ENCODE data around the gene TMEM63B.
"Not testable (repeated sequence)": the region's sequence is repeated elsewhere in the genome, so short reads cannot be mapped to it uniquely, and the experiment has no call there.

TMEM63B gene

DNA sequence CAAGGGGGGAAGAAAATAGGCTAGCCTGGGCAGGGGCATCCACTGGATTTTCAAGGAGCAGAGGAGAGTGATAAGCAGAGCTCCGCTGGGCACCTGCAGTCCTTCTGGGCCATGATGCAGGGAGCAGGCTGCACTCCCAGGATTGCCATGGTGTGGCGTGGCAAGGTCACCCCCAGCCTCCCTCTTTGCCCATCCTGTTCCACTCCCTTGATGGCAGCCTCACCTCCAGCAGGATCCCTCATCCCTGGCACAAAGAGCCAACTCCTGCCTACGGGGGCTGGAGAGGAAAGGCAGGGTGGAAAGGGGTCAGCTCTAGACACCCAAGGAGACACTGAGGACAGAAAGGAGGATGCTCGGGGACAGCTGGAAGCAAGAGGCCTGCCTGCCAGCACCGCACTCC is 67.0 kb downstream of the TMEM63B start:
- Histone ChIP-seq H2AFZ (ENCODE audit: low read length, unreplicated experiment) (no peak overlapping the region), H3K36me3 (ENCODE audit: insufficient read depth, low read length) (no peaks in the 10 kb centered on the region), H3K4me3 (ENCODE audit: low read depth, low read length) (no peak overlapping the region), H3K27ac (ENCODE audit: low read depth, low read length) (no peak overlapping the region), H3K27me3 (ENCODE audit: insufficient read depth, low read length) (no peaks in the 10 kb centered on the region), H3K79me2 (ENCODE audit: control insufficient read depth, insufficient read depth, low read length, unreplicated experiment) (no peaks in the 10 kb centered on the region), H3K4me1 (ENCODE audit: control insufficient read depth, insufficient read depth, low read length, unreplicated experiment) (no peaks in the 10 kb centered on the region)

DNA sequence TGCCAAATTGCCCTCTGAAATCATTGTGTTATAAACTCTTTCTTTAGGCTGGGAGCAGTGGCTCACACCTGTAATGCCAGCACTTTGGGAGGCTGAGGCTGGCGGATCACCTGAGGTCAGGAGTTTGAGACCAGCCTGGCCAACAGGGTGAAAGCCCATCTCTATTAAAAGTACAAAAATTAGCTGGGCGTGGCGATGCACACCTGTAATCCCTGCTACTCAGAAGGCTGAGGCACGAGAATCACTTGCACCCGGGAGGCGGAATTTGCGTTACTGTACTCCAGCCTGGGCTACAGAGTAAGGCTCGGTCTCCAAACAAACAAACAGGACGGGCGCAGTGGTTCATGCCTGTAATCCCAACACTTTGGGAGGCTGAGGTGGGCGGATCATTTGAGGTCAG is 69.0 kb downstream of the TMEM63B start:
- not testable (repeated sequence) for H3K79me2 ChIP-seq (ENCODE audit: control insufficient read depth, insufficient read depth, low read length, unreplicated experiment); H3K36me3 ChIP-seq (ENCODE audit: insufficient read depth, low read length); H3K27me3 ChIP-seq (ENCODE audit: insufficient read depth, low read length); H2AFZ ChIP-seq (ENCODE audit: low read length, unreplicated experiment); H3K27ac ChIP-seq (ENCODE audit: low read depth, low read length); H3K4me3 ChIP-seq (ENCODE audit: low read depth, low read length); H3K4me1 ChIP-seq (ENCODE audit: control insufficient read depth, insufficient read depth, low read length, unreplicated experiment)

DNA sequence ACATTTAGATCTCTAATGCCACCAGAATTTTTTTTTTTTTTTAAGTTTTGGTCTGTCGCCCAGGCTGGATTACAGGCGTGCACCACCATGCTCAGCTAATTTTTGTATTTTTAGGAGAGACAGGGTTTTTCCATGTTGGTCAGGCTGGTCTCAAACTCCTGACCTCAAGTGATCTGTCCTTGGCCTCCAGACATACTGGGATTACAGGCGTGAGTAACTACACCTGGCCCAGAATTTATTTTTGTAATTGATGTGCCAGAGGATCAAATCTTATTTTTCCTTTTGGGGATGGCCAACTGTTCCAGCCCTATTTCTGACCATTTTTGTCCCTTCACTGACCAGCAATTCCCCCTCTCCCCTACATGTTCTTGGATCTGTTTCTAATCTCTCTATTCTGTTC is 71.3 kb downstream of the TMEM63B start:
- Histone ChIP-seq H3K36me3 (ENCODE audit: insufficient read depth, low read length) (no peaks in the 10 kb centered on the region), H3K4me3 (ENCODE audit: low read depth, low read length) (no peak overlapping the region), H3K79me2 (ENCODE audit: control insufficient read depth, insufficient read depth, low read length, unreplicated experiment) (no peaks in the 10 kb centered on the region), H2AFZ (ENCODE audit: low read length, unreplicated experiment) (no peak overlapping the region), H3K4me1 (ENCODE audit: control insufficient read depth, insufficient read depth, low read length, unreplicated experiment) (no peaks in the 10 kb centered on the region), H3K27ac (ENCODE audit: low read depth, low read length) (no peak overlapping the region), H3K27me3 (ENCODE audit: insufficient read depth, low read length) (no peaks in the 10 kb centered on the region)

DNA sequence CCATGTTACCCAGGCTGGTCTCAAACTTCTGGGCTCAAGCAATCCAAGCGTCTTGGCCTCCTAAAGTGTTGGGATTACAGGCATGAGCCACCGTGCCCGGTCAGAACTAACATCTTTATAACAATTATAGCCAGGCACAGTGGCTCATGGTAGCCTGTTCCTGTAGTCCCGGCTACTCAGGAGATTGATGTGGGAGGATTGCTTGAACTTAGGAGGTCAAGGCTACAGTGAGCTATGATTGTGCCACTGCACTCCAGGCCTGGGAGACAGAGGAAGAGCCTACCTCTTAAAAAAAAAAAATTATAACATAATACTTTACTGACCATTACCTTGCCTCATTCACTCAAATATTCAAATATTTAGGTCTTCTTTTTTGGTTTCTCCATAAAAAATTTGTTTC is 72.5 kb downstream of the TMEM63B start:
- H3K27me3 ChIP-seq (ENCODE audit: insufficient read depth, low read length): no peaks in the 10 kb centered on the region
- H3K4me3 ChIP-seq (ENCODE audit: low read depth, low read length): no peak overlapping the region
- H2AFZ ChIP-seq (ENCODE audit: low read length, unreplicated experiment): no peak overlapping the region
- no peaks in the 10 kb centered on the region for H3K4me1 ChIP-seq (ENCODE audit: control insufficient read depth, insufficient read depth, low read length, unreplicated experiment)
- no peaks in the 10 kb centered on the region for H3K79me2 ChIP-seq (ENCODE audit: control insufficient read depth, insufficient read depth, low read length, unreplicated experiment)
- H3K27ac ChIP-seq (ENCODE audit: low read depth, low read length): no peak overlapping the region
- H3K36me3 ChIP-seq (ENCODE audit: insufficient read depth, low read length): no peaks in the 10 kb centered on the region

DNA sequence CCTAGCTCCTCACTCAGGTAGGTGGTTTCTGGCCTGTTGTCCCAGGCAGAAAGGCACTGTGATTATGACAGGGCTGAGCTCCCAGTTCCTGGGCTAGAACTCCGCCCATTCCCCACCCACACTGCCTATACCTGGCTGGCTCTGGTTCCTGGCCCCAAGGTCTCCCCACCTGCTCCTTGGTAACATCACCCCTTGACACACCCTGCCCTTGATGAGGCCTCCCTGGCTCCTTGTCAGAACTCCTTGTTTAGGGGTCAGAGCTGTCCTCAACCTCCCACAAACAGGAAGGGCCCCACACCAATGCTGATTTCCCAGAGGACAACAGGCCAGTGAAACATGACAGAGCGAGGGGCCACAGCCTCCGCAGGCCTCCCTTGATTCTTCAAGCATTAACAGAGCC is 73.8 kb downstream of the TMEM63B start:
- Histone ChIP-seq H3K79me2 (ENCODE audit: control insufficient read depth, insufficient read depth, low read length, unreplicated experiment) (no peaks in the 10 kb centered on the region), H3K4me3 (ENCODE audit: low read depth, low read length) (no peak overlapping the region), H3K36me3 (ENCODE audit: insufficient read depth, low read length) (no peaks in the 10 kb centered on the region), H3K4me1 (ENCODE audit: control insufficient read depth, insufficient read depth, low read length, unreplicated experiment) (no peaks in the 10 kb centered on the region), H3K27ac (ENCODE audit: low read depth, low read length) (no peak overlapping the region), H2AFZ (ENCODE audit: low read length, unreplicated experiment) (no peak overlapping the region), H3K27me3 (ENCODE audit: insufficient read depth, low read length) (no peaks in the 10 kb centered on the region)

DNA sequence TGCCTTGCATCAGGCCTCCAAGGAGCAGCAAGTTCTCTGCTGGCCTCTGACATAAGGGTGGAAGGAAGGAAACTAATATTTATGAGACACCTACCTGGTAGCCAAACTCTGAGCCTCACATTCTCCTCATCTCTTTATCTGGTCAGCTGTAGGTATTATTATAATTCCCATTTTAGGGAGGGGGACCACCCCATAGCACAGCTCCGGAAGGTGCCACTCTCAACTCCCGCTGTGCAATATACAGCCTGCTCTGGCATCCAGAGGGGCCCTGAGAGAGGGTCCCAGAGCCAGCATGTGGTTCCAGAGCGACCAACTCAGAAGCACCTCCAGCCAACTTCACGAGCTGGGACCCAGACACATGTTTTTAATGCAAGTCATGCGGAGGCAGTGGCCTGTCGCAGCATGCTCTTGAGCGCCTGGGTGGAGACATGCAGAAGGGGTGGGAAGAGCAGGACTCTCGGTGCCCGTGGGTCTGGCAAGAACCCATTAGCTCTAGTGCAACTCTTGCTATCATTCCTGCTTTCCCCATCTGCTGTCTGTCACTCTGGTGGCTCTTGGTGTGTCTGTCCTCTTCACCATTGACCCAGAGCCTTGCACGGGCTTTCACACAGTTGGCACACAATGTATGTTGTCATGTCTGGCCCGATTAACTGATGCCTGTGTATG is 74.4 kb downstream of the TMEM63B start:
- Histone ChIP-seq H3K79me2 (ENCODE audit: control insufficient read depth, insufficient read depth, low read length, unreplicated experiment) (no peaks in the 10 kb centered on the region), H3K27ac (ENCODE audit: low read depth, low read length) (no peak overlapping the region), H3K4me3 (ENCODE audit: low read depth, low read length) (no peak overlapping the region), H3K36me3 (ENCODE audit: insufficient read depth, low read length) (no peaks in the 10 kb centered on the region), H3K4me1 (ENCODE audit: control insufficient read depth, insufficient read depth, low read length, unreplicated experiment) (no peaks in the 10 kb centered on the region), H3K27me3 (ENCODE audit: insufficient read depth, low read length) (no peaks in the 10 kb centered on the region), H2AFZ (ENCODE audit: low read length, unreplicated experiment) (no peak overlapping the region)

DNA sequence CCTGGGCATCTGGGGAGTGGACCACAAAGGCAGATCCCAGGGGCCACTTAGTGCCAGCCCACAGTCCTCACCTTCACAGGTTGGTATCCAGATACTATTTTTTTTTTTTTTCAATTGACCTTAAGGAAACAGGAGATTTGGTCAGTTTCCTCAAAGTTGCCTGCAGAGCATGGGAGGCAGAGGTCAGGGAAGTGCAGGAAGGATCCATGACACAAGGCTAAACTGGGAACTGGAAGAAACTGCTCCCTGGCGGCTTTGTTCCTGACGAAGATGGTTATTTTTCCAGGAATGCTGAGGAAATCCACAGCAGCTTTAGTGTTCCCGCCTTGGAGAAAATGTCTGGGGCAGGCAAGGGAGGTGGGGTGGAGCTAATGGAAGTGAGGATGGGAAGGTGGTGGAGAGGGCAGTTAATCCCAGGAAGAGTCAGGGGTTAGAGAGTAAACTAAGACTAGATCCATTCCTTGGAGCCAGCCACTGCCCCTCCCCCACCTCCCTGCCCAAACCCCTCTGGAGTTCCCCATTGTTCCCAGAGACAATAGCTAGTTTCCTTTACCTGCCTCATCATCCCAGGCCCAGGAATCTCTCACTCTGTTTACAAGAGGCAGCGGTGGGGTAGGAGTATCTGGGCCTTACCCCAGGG is 75.1 kb downstream of the TMEM63B start:
- Histone ChIP-seq H3K27ac (ENCODE audit: low read depth, low read length) (no peak overlapping the region), H3K36me3 (ENCODE audit: insufficient read depth, low read length) (no peaks in the 10 kb centered on the region)

DNA sequence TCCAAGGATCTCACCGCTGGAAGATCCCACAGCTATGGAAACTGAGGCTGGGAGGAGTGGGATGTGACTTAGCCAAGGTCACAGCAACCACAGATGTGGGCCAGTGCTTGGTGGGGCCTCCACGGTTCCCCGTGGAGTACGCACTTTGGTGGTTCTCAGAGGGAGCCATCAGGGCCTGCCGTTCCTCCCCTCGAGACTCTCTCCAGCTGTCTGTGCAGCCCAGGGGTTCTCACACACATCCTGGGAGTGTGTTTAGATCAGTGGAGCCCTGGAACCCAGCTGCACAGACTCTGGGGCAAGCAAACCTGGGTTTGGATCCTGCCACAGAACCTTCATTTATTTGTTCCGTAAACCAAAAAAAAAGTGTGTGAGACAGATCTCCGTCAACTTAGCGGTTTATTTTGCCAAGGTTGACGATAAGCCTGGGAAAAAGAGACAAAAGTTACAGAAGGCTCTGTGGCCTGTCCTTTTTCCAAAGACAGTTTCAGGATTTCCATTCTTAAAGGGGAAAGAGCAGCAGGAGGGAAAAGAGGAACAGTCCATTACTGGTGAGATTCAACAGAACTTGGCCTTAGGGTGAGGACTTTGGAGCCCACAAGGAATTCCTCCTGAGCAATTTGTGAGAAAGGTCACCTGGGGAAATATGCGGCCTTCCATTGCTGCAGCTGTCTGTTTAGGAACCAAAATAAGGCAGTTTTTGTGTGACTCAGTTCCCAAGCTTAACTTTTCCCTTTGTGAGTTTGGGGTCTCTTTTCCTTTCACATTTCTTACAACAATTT is 75.8 kb downstream of the TMEM63B start:
- Histone ChIP-seq H3K4me3 (ENCODE audit: low read depth, low read length) (no peak overlapping the region), H2AFZ (ENCODE audit: low read length, unreplicated experiment) (no peak overlapping the region), H3K79me2 (ENCODE audit: control insufficient read depth, insufficient read depth, low read length, unreplicated experiment) (no peaks in the 10 kb centered on the region), H3K4me1 (ENCODE audit: control insufficient read depth, insufficient read depth, low read length, unreplicated experiment) (no peaks in the 10 kb centered on the region), H3K27ac (ENCODE audit: low read depth, low read length) (no peak overlapping the region), H3K36me3 (ENCODE audit: insufficient read depth, low read length) (no peaks in the 10 kb centered on the region), H3K27me3 (ENCODE audit: insufficient read depth, low read length) (no peaks in the 10 kb centered on the region)

More for the DNA sequence above, 75.1 kb downstream of the TMEM63B start:
- H3K4me1 ChIP-seq (ENCODE audit: control insufficient read depth, insufficient read depth, low read length, unreplicated experiment): no peaks in the 10 kb centered on the region
- no peak overlapping the region for H2AFZ ChIP-seq (ENCODE audit: low read length, unreplicated experiment)
- H3K79me2 ChIP-seq (ENCODE audit: control insufficient read depth, insufficient read depth, low read length, unreplicated experiment): no peaks in the 10 kb centered on the region
- H3K27me3 ChIP-seq (ENCODE audit: insufficient read depth, low read length): no peaks in the 10 kb centered on the region
- no peak overlapping the region for H3K4me3 ChIP-seq (ENCODE audit: low read depth, low read length)

DNA sequence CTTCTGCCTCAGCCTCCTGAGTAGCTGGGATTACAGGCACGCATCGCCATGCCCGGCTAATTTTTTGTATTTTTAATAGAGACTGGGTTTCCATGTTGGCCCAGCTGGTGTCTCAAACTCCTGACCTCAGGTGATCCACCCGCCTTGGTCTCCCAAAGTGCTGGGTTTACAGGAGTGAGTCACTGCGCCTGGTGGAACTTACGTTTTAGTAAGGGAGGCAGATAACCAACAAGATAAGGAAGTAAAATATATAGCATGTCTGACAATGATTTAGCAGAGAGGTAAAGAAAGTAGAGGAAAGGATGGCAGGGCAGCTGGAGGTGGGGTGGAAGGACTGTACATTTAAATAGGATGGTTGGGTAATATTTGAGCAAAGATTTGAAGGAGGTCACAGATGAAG is 76.6 kb downstream of the TMEM63B start:
- Histone ChIP-seq H3K36me3 (ENCODE audit: insufficient read depth, low read length) (no peaks in the 10 kb centered on the region), H2AFZ (ENCODE audit: low read length, unreplicated experiment) (no peak overlapping the region), H3K27me3 (ENCODE audit: insufficient read depth, low read length) (no peaks in the 10 kb centered on the region), H3K4me1 (ENCODE audit: control insufficient read depth, insufficient read depth, low read length, unreplicated experiment) (no peaks in the 10 kb centered on the region), H3K4me3 (ENCODE audit: low read depth, low read length) (no peak overlapping the region), H3K79me2 (ENCODE audit: control insufficient read depth, insufficient read depth, low read length, unreplicated experiment) (no peaks in the 10 kb centered on the region), H3K27ac (ENCODE audit: low read depth, low read length) (no peak overlapping the region)
